Upper lobe of left lung (tissue), 6 donors: ENCODE data around the gene VENTX. TPM values are rescaled to one million over a fixed set of nuclear protein-coding genes. Genes with fewer than 3 reads are reported as not detected.
A peak's percentile ranks its signal among the peaks of the same experiment; 100 is the strongest.

Source experiments
- ATAC-seq, 2 donors: fragments of 200-7000 bp; cut with Tn5 transposase; one replicate each; pipeline ENCODE4 v1.9.1; 2022; ENCODE audit warnings: mild to moderate bottlenecking in 2 of 2, moderate library complexity in 2 of 2; ENCODE audit not compliant: low FRiP score in 2 of 2
- DNase-seq, 2 donors: peaks; one replicate each; pipeline ENCODE4 v3.0.0-alpha.2; 2019 to 2020
- H3K27ac ChIP-seq, 4 donors: fragments of 200-600 bp; sonication (generic); one replicate each; pipeline ENCODE4 v1.5.1; 2016 to 2019
- H3K27me3 ChIP-seq, 4 donors: fragments of 200-600 bp; sonication (generic); one replicate each; pipeline ENCODE4 v1.5.1; 2017 to 2019
- H3K36me3 ChIP-seq, 4 donors: fragments of 200-600 bp; sonication (generic); one replicate each; pipeline ENCODE4 v1.5.1; 2016 to 2019
- H3K4me1 ChIP-seq, 4 donors: fragments of 200-600 bp; sonication (generic); one replicate each; pipeline ENCODE4 v1.5.1; 2018 to 2019
- H3K4me3 ChIP-seq, 4 donors: fragments of 200-600 bp; sonication (generic); one replicate each; pipeline ENCODE4 v1.5.1; 2017 to 2019; ENCODE audit warnings: mild to moderate bottlenecking in 2 of 4, moderate library complexity in 1 of 4
- H3K9me3 ChIP-seq, 4 donors: fragments of 200-600 bp; sonication (generic); one replicate each; pipeline ENCODE4 v1.5.1; 2018 to 2019
- CTCF ChIP-seq, 6 experiments: fragments of 450-650 bp in 4 of 6; fragments of 200-600 bp in 2 of 6; sonication (generic) in 2 of 6; IDR thresholded peaks; one replicate each; pipeline ENCODE4 v1.5.1; 2016 to 2019; ENCODE audit warnings: antibody characterized with exemption in 6 of 6
- EP300 ChIP-seq, 4 donors: sonication (generic); formaldehyde crosslinking; IDR thresholded peaks; one replicate each; pipeline ENCODE4 v1.5.1; 2017; ENCODE audit warnings: antibody characterized with exemption in 4 of 4, control low read depth in 2 of 4
- POLR2A ChIP-seq, 4 donors: fragments of 450-650 bp; IDR thresholded peaks; one replicate each; pipeline ENCODE4 v1.5.1; 2016 to 2017; ENCODE audit warnings: antibody characterized with exemption in 4 of 4, mild to moderate bottlenecking in 2 of 4
- POLR2AphosphoS5 ChIP-seq, 2 donors: sonication (generic); formaldehyde crosslinking; IDR thresholded peaks; one replicate each; pipeline ENCODE4 v1.5.1; 2017; ENCODE audit warnings: antibody characterized with exemption in 2 of 2
- WGBS, 2 donors: methylation state at CpG; one replicate each; pipeline ENCODE4 v1.1.5; 2017 to 2018; 5-methylcytosine and 5-hydroxymethylcytosine counted together
- total RNA-seq, 6 donors: library from RNA; depleted of rRNA in 4 of 6; stranded (reverse); fragments of >200 nt in 4 of 6; gene quantifications; one replicate each; pipeline versions ENCODE4 v1.1.0 to v1.2.1, GENCODE V29; 2016 to 2021
- donor health status: DM: no; HTN: no; CAD: no; lungs with moderate emphysema.
- donor health status: DM: no; HTN: yes; CAD: no; lungs with severe emphysema.

The VENTX gene
- total RNA-seq, 6 donors from 2014 or later: 1.7 to 11.5 (median 4.4) TPM

GRCh38 chr10:133251388-133252222 lies 13.9 kb downstream of the VENTX start:
- DNase-seq (peak in 1 of 2 donors; percentile 67), ATAC-seq (no peak)
- Histone ChIP-seq H3K36me3 (no peaks in the 10 kb centered on the region), H3K9me3 (no peaks in the 10 kb centered on the region), H3K27me3 (peaks cover 0 to 6% (median 0%) of the 10 kb centered on the region in 4 donors), H3K4me1 (no peaks in the 10 kb centered on the region), H3K4me3 (no peak overlapping the region), H3K27ac (no peak overlapping the region)
- WGBS, 2 donors: 43 to 78% methylated on average over 8 to 23 of the region's 28 CpGs
- TF ChIP-seq CTCF (IDR thresholded peaks at IDR 0.05) (no peak), POLR2A (IDR thresholded peaks at IDR 0.05) (no peak), POLR2AphosphoS5 (IDR thresholded peaks at IDR 0.05) (no peak), EP300 (IDR thresholded peaks at IDR 0.05) (no peak)

GRCh38 chr10:133252223-133252552 lies 14.5 kb downstream of the VENTX start:
- Histone ChIP-seq H3K36me3 (no peaks in the 10 kb centered on the region), H3K27me3 (peaks cover 0 to 6% (median 0%) of the 10 kb centered on the region in 4 donors), H3K4me3 (no peak overlapping the region), H3K4me1 (peaks cover 1 to 3% (median 2%) of the 10 kb centered on the region in 4 donors), H3K27ac (no peak overlapping the region), H3K9me3 (no peaks in the 10 kb centered on the region)
- 67 to 79% methylated on average over 6 to 10 of the region's 12 CpGs for WGBS, 2 donors
- no peak for TF ChIP-seq EP300 (IDR thresholded peaks at IDR 0.05)
- TF ChIP-seq CTCF (IDR thresholded peaks at IDR 0.05): no peak
- no peak for TF ChIP-seq POLR2AphosphoS5 (IDR thresholded peaks at IDR 0.05)
- TF ChIP-seq POLR2A (IDR thresholded peaks at IDR 0.05): no peak
- DNase-seq (no peak), ATAC-seq (no peak)

GRCh38 chr10:133253361-133253955 lies 15.8 kb downstream of the VENTX start:
- no peaks in the 10 kb centered on the region for H3K27me3 ChIP-seq
- no peak overlapping the region for H3K27ac ChIP-seq
- peak in 1 of 2 donors; percentile 56 for DNase-seq
- no peak overlapping the region for H3K4me3 ChIP-seq
- ATAC-seq: no peak
- no peak for TF ChIP-seq EP300 (IDR thresholded peaks at IDR 0.05)
- TF ChIP-seq POLR2AphosphoS5 (IDR thresholded peaks at IDR 0.05): no peak
- TF ChIP-seq POLR2A (IDR thresholded peaks at IDR 0.05): no peak
- TF ChIP-seq CTCF (IDR thresholded peaks at IDR 0.05): no peak
- no peaks in the 10 kb centered on the region for H3K36me3 ChIP-seq
- WGBS, 2 donors: 69 to 83% methylated on average over 22 of the region's 22 CpGs
- peaks cover 14 to 15% (median 15%) of the 10 kb centered on the region in 4 donors for H3K4me1 ChIP-seq
- H3K9me3 ChIP-seq: no peaks in the 10 kb centered on the region

- no peak overlapping the region for H3K4me3 ChIP-seq
- H3K9me3 ChIP-seq: no peaks in the 10 kb centered on the region
- no peak for ATAC-seq
- no peak overlapping the region for H3K27ac ChIP-seq
- TF ChIP-seq EP300 (IDR thresholded peaks at IDR 0.05): no peak
- no peak for TF ChIP-seq POLR2A (IDR thresholded peaks at IDR 0.05)
- no peak for TF ChIP-seq POLR2AphosphoS5 (IDR thresholded peaks at IDR 0.05)
- TF ChIP-seq CTCF (IDR thresholded peaks at IDR 0.05): no peak
- WGBS, 2 donors: 70 to 75% methylated on average over 12 to 13 of the region's 13 CpGs
- DNase-seq: peak in 1 of 2 donors; percentile 66
- H3K36me3 ChIP-seq: no peaks in the 10 kb centered on the region
- no peaks in the 10 kb centered on the region for H3K27me3 ChIP-seq
- peaks cover 24 to 26% (median 26%) of the 10 kb centered on the region in 4 donors for H3K4me1 ChIP-seq
Observed at GRCh38 chr10:133254421-133255120, 16.9 kb downstream of the VENTX start.
